SU-DHL-6 (cell line): ENCODE measurements around the gene ARHGEF19.

ENCODE experiments used
- H2AFZ ChIP-seq: fragments of 200-600 bp; sonication (generic); 2 replicates; pipeline ENCODE4 v1.6.1; 2014; ENCODE audit warnings: low read depth, mild to moderate bottlenecking, moderate library complexity, mixed read lengths, antibody characterized with exemption, low read length; ENCODE audit not compliant: severe bottlenecking
- H3F3A ChIP-seq: fragments of 200-600 bp; shearing (Covaris generic); 2 replicates; pipeline ENCODE4 v1.6.0; 2016; ENCODE audit warnings: antibody characterized with exemption, mild to moderate bottlenecking; ENCODE audit not compliant: insufficient read depth
- H3K27ac ChIP-seq: fragments of 200-600 bp; sonication (generic); 2 replicates; pipeline ENCODE4 v1.5.1; 2016; ENCODE audit warnings: low read depth, mild to moderate bottlenecking, low read length, moderate library complexity, mixed read lengths
- H3K27me3 ChIP-seq: fragments of 200-600 bp; sonication (generic), shearing (Covaris generic); 2 replicates; pipeline ENCODE4 v1.6.0; 2014; ENCODE audit warnings: mild to moderate bottlenecking, low read length
- H3K36me3 ChIP-seq: fragments of 200-600 bp; sonication (generic); 2 replicates; pipeline ENCODE4 v1.6.1; 2014; ENCODE audit warnings: mild to moderate bottlenecking, low read length, mixed read lengths
- H3K4me2 ChIP-seq: fragments of 300-600, 200-600 bp; shearing (Covaris generic), sonication (generic); 2 replicates; pipeline ENCODE4 v1.6.0; 2014; ENCODE audit warnings: low read length, low read depth, mild to moderate bottlenecking; ENCODE audit not compliant: poor library complexity, severe bottlenecking
- H3K4me3 ChIP-seq: fragments of 200-600 bp; sonication (generic); 2 replicates; pipeline ENCODE4 v1.5.1; 2014; ENCODE audit warnings: antibody characterized with exemption, low read length, mild to moderate bottlenecking, mixed read lengths; ENCODE audit not compliant: insufficient read depth, poor library complexity, severe bottlenecking
- H3K79me2 ChIP-seq: fragments of 200-600 bp; sonication (generic); 2 replicates; pipeline ENCODE4 v1.6.1; 2014; ENCODE audit warnings: mild to moderate bottlenecking, low read length, moderate library complexity; ENCODE audit not compliant: insufficient read depth
- H3K9ac ChIP-seq: fragments of 200-600 bp; sonication (generic); 2 replicates; pipeline ENCODE4 v1.7.0; 2014; ENCODE audit warnings: mild to moderate bottlenecking, low read length
- H3K9me2 ChIP-seq: fragments of 200-600 bp; sonication (generic); replicated peaks from 2 replicates; pipeline ENCODE4 v1.6.1; 2014; ENCODE audit warnings: low read length; ENCODE audit not compliant: insufficient read depth
- H3K9me3 ChIP-seq: fragments of 200-600 bp; sonication (generic); 2 replicates; pipeline ENCODE4 v1.6.1; 2014; ENCODE audit warnings: low read length, mixed read lengths; ENCODE audit not compliant: insufficient read depth
- H4K20me1 ChIP-seq: fragments of 200-600 bp; sonication (generic); 2 replicates; pipeline ENCODE4 v1.6.1; 2014; ENCODE audit warnings: low read depth, mild to moderate bottlenecking, antibody characterized with exemption, low read length, moderate library complexity, mixed read lengths
- EZH2phosphoT487 ChIP-seq: fragments of 200-600 bp; sonication (generic), shearing (Covaris generic); conservative IDR thresholded peaks from 2 replicates; pipeline ENCODE4 v1.6.1; 2018; ENCODE audit warnings: mild to moderate bottlenecking, antibody characterized with exemption, low read length, moderate library complexity, mixed read lengths
- TF ChIP-seq, protein P1 (sequence below): fragments of 200-600 bp; sonication (generic); IDR thresholded peaks from one replicate; pipeline ENCODE4 v1.5.1; 2017; ENCODE audit warnings: antibody characterized with exemption, mild to moderate bottlenecking, low read length, moderate library complexity; ENCODE audit not compliant: insufficient read depth, poor library complexity, severe bottlenecking

ARHGEF19 gene

DNA sequence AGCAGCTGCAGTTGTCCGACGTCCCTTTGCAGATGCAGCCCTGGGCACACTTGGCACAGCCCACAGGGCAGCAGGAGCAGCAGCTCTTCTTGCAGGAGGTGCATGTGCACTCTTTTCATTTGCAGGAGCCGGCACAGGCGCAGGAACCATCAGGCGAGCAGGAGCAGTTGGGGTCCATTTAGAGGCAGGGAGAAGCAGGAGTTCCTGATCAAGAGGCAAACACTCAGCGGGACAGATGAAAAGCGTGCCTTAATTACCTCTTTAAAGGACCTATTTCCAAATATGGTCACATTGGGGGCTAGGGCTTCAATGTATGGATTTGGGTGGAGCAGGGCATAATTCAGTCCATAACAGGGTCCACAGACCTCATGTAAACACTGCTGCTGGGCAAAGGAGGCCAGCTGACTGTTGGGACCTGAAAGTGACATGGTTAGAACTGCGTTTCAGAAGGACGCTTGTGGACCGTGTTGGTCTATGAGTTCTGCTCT is 28.8 kb upstream of the ARHGEF19 start:
- Histone ChIP-seq H3K4me3 (no peak overlapping the region), H3K4me2 (no peak overlapping the region), H3K9me3 (no peaks in the 10 kb centered on the region), H4K20me1 (no peaks in the 10 kb centered on the region), H3K27ac (no peak overlapping the region), H2AFZ (no peak overlapping the region), H3K9me2 (no peaks in the 10 kb centered on the region), H3K27me3 (no peaks in the 10 kb centered on the region), H3K79me2 (no peaks in the 10 kb centered on the region), H3F3A (no peaks in the 10 kb centered on the region), H3K36me3 (no peaks in the 10 kb centered on the region), H3K9ac (no peak overlapping the region)
- no peak for TF ChIP-seq EZH2phosphoT487

DNA sequence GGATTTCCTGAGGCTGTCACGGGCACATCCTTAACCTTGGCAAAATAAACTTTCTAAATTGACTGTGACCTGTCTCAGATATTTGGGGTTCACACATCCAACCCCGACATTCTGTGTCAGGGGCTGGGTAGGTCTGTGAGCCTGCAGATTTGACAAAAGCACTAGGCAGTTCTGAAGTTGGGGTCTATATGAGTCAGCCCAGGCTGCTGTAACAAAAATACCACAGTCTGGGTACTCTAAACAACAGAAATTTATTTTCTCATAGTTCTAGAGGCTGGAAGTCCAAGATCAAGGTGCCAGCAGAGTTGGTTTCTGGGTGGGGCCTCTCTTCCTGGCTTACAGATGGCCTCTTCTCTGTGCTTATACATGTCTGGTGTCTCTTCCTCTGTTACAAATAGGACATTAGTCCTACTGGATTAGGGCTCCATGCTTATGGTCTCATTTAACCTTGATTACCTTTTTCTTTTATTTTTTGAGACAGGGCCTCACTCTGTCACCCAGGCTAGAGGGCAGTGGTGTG is 27.6 kb upstream of the ARHGEF19 start:
- TF ChIP-seq, protein P1, sequence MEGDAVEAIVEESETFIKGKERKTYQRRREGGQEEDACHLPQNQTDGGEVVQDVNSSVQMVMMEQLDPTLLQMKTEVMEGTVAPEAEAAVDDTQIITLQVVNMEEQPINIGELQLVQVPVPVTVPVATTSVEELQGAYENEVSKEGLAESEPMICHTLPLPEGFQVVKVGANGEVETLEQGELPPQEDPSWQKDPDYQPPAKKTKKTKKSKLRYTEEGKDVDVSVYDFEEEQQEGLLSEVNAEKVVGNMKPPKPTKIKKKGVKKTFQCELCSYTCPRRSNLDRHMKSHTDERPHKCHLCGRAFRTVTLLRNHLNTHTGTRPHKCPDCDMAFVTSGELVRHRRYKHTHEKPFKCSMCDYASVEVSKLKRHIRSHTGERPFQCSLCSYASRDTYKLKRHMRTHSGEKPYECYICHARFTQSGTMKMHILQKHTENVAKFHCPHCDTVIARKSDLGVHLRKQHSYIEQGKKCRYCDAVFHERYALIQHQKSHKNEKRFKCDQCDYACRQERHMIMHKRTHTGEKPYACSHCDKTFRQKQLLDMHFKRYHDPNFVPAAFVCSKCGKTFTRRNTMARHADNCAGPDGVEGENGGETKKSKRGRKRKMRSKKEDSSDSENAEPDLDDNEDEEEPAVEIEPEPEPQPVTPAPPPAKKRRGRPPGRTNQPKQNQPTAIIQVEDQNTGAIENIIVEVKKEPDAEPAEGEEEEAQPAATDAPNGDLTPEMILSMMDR: no peak
- TF ChIP-seq EZH2phosphoT487: no peak
- H3K9me2 ChIP-seq: no peaks in the 10 kb centered on the region
- H3K9me3 ChIP-seq: no peaks in the 10 kb centered on the region

DNA sequence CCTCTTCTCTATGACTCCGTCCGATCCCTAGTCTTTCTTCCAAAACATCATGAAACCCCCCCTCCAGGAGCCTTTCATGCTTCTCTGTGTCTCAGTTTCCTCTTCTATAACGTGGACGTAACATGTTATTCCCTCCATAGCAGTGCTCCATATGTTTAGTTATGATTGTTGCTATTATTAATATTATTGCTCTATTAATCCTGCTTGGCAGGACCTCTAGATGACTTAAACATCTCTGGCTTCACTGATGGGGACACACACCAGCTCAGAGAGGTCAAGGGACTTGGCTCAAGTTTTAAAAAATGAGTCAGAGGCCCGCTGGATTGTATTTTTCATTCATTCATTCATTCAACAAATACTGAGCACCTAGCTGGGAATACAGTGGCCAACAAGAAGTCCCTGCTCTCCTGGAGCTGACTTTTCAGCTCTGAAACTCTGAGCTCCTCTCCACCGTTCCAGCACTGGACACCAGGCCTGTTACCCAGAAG is 24.9 kb upstream of the ARHGEF19 start:
- Histone ChIP-seq H3K4me3 (peak overlapping the region; percentile 62), H3F3A (peaks cover 3% of the 10 kb centered on the region; the same call in 1 of the 2 replicates), H3K9me3 (no peaks in the 10 kb centered on the region), H3K79me2 (no peaks in the 10 kb centered on the region), H3K36me3 (no peaks in the 10 kb centered on the region), H3K9ac (peak overlapping the region; percentile 61), H3K27ac (0 out of 2 replicates have a peak overlapping the region, but pooled peaks have one; percentile 23), H3K9me2 (no peaks in the 10 kb centered on the region), H3K4me2 (peak overlapping the region; percentile 93), H4K20me1 (no peaks in the 10 kb centered on the region), H3K27me3 (no peaks in the 10 kb centered on the region), H2AFZ (peak overlapping the region; percentile 97)
- no peak for TF ChIP-seq EZH2phosphoT487
- TF ChIP-seq, protein P1: no peak

More for the DNA sequence above, 27.6 kb upstream of the ARHGEF19 start:
- Histone ChIP-seq H3K79me2 (no peaks in the 10 kb centered on the region), H3K27ac (no peak overlapping the region), H2AFZ (no peak overlapping the region), H3K36me3 (no peaks in the 10 kb centered on the region), H3K27me3 (no peaks in the 10 kb centered on the region), H3K4me3 (no peak overlapping the region), H4K20me1 (no peaks in the 10 kb centered on the region), H3F3A (peaks cover 2% of the 10 kb centered on the region; the same call in 1 of the 2 replicates), H3K9ac (no peak overlapping the region), H3K4me2 (no peak overlapping the region)
